ENCODE measurements around the gene ITGB3. TPM values are rescaled to one million over a fixed set of nuclear protein-coding genes. Genes with fewer than 3 reads are reported as not detected.

Gene ITGB3
- total and polyA plus RNA-seq, 2 of the 8 experiments (the other 6 are each of a cell fraction or from before 2014, with no cell fraction given), result 0.08 to 0.09 TPM

DNA sequence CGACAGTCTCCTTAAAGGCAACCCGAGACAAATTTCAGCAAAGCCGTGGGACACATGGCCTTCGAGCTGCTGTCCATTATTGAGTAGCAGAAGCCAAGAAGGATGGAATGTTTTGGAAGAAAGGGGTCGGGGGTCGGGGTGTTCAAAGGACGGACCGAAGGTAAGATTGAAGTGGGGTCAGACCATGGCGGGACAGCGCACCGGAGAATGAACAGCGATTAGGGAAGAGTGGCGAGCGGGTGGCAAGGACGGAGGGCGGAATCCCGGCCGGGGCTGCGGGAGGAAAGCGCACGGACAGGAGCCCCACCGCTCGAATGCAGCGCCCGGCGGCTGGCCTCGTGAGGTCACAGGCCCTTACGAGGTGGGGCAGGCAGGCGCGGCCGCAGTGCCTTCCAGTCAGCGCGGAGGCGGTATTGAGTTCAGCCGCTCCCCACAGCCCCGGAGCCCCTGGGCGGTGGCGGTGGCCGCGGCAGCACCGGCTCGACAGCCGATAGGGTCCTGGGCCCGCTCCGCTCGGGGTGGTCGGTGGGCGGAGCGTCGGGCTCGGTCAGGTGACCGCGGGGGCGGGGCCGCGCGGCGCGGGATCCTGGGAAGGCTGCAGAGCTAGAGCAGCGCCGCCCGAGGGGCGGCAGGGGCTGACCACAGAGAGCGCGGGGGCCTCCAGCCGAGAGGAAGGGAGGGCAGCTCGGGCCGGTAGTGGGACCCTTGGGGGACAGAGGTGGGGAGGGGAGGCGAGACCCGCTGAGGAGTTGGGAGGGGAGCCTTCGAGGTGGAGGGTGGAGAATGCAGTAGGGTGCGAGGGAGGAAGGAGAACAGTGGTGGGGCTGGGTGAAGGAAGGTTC is 70.0 kb downstream of the ITGB3 start, which contains the start of gene EFCAB13:
TSS of gene EFCAB13 (plus strand) at position 574 of the 842 bp plus-strand sequence. CDS start 4,399 bp downstream, outside the sequence.
- no peaks in the 10 kb centered on the region for H4K20me1 ChIP-seq (replicated peaks in 1 of 2; ENCODE audit: control insufficient read depth in 1 of 2, insufficient read depth in 2 of 2, low read length in 2 of 2)
- peaks cover 0 to 13% (median 4%) of the 10 kb centered on the region in 4 experiments; a peak in 4 of 7 replicates for H3K27me3 ChIP-seq (replicated peaks in 1 of 4; ENCODE audit: control insufficient read depth in 3 of 4, extremely low read depth in 1 of 4, insufficient read depth in 3 of 4, low read length in 3 of 4)
- H2BK15ac ChIP-seq (ENCODE audit: low read length), result peak within 1 kb of the TSS; percentile 97
- peak within 1 kb of the TSS; percentile 41; the same call in 1 of the 2 replicates for H3K27ac ChIP-seq (ENCODE audit: low read depth, low read length)
- peak within 1 kb of the TSS; percentile 93; the same call in 1 of the 2 replicates for H2BK12ac ChIP-seq (ENCODE audit: low read depth, low read length)
- peak; percentile 85 to 94 for DNase-seq (ENCODE audit: low read depth in 1 of 2, low spot score in 2 of 2)
- no peak within 1 kb of the TSS; the same call in 1 of the 2 replicates for H2AK5ac ChIP-seq (ENCODE audit: low read depth, low read length)
- H4K8ac ChIP-seq (ENCODE audit: extremely low read depth, insufficient read depth, low read length), result peak within 1 kb of the TSS; percentile 90
- H3K4me3 ChIP-seq (ENCODE audit: extremely low read depth in 1 of 4, insufficient read depth in 2 of 4, low read depth in 3 of 4, low read length in 4 of 4), result peak within 1 kb of the TSS; percentile 65 to 71 (median 67)
- H2AFZ ChIP-seq (ENCODE audit: low read length), result peak within 1 kb of the TSS; percentile 87
- peaks cover 0 to 4% of the 10 kb centered on the region in 2 experiments; a peak in 1 of 4 replicates for H3K9me3 ChIP-seq (ENCODE audit: insufficient read depth in 2 of 2, low read depth in 1 of 2, low read length in 1 of 2)
- H2BK5ac ChIP-seq (ENCODE audit: low read depth, low read length), result peak within 1 kb of the TSS; percentile 90; the same call in 1 of the 2 replicates
- peak within 1 kb of the TSS; percentile 99 for H3K18ac ChIP-seq (ENCODE audit: extremely low read depth, low read length)
- H3K56ac ChIP-seq (replicated peaks; ENCODE audit: insufficient read length, low read depth, low read length), result peak within 1 kb of the TSS; percentile 9
- FAIRE-seq, result no peak
- H3K4me1 ChIP-seq (replicated peaks in 1 of 4; ENCODE audit: control insufficient read depth in 3 of 4, insufficient read depth in 4 of 4, low read length in 3 of 4), result peaks cover 0 to 2% (median 0%) of the 10 kb centered on the region in 4 experiments; a peak in 2 of 7 replicates
- peak within 1 kb of the TSS; percentile 12 for H3K4ac ChIP-seq (replicated peaks; ENCODE audit: insufficient read length, low read depth, low read length)
- POLR2A ChIA-PET (ENCODE audit: partially characterized antibody), result interaction anchor here (0.8 to 1.8 kb wide), 12 partner anchors 10 to 325 kb away, joined by 3 to 7 read pairs (median 3); partner anchors contain the start of gene CDC27
- no peaks in the 10 kb centered on the region; the same call in 1 of the 2 replicates for H3K79me1 ChIP-seq (ENCODE audit: low read depth, low read length)
- H3K36me3 ChIP-seq (ENCODE audit: control insufficient read depth in 2 of 4, insufficient read depth in 4 of 4, low read length in 3 of 4), result no peaks in the 10 kb centered on the region
- CTCF ChIA-PET (ENCODE audit: partially characterized antibody), result interaction anchor here (1.1 to 3.1 kb wide), 5 partner anchors 8 to 295 kb away, joined by 3 to 13 read pairs (median 6); no protein-coding TSS in a partner anchor
- H3K79me2 ChIP-seq (ENCODE audit: control insufficient read depth in 1 of 2, insufficient read depth in 2 of 2, low read length in 2 of 2), result no peaks in the 10 kb centered on the region
- WGBS, 2 experiments (ENCODE audit: extremely low coverage in 1 of 2, insufficient coverage in 1 of 2, insufficient read length in 1 of 2, insufficient replicate concordance in 2 of 2, low coverage in 1 of 2, low lambda C conversion rate in 2 of 2, missing lambda C conversion rate in 1 of 2), result 5% methylated on average over 52 of the region's 72 CpGs; no CpG with 5 or more reads in 1 of the 2 experiments
- no peak within 1 kb of the TSS for H2BK20ac ChIP-seq (ENCODE audit: low read length)
- H3K23me2 ChIP-seq (ENCODE audit: low read depth, low read length), result peaks cover 5% of the 10 kb centered on the region
- no peak within 1 kb of the TSS for H2BK120ac ChIP-seq (replicated peaks; ENCODE audit: low read depth, low read length)
- H4K5ac ChIP-seq (ENCODE audit: insufficient read length, low read depth, low read length), result peak within 1 kb of the TSS; percentile 74
- H3K9ac ChIP-seq (replicated peaks in 1 of 4; ENCODE audit: extremely low read depth in 1 of 4, low read depth in 3 of 4, low read length in 3 of 4), result peak within 1 kb of the TSS in 3 of 4 experiments; percentile 46 to 74 (median 73); a peak in 5 of 7 replicates
- H3K14ac ChIP-seq (ENCODE audit: insufficient read length), result no peak within 1 kb of the TSS
- peak within 1 kb of the TSS; percentile 88 to 98 for H3K4me2 ChIP-seq (ENCODE audit: insufficient read depth in 1 of 2, low read depth in 2 of 2, low read length in 2 of 2)
- H4K91ac ChIP-seq (replicated peaks; ENCODE audit: insufficient read length, low read length), result peak within 1 kb of the TSS; percentile 61
- no peak within 1 kb of the TSS for H3K23ac ChIP-seq (ENCODE audit: insufficient read length)
- TF ChIP-seq SP2 (IDR thresholded peaks at IDR 0.05; ENCODE audit: low read length), result no peak
